Astrocyte of the spinal cord (primary cell): ENCODE results near the gene GNA14.

Source experiments
- DNase-seq: peaks from one replicate; pipeline ENCODE4 v3.0.0; 2011; ENCODE audit warnings: low read depth, low spot score
- H3K4me3 ChIP-seq: 2 replicates; pipeline ENCODE4 v1.5.1; 2011; ENCODE audit warnings: low read depth, mild to moderate bottlenecking, low read length, moderate library complexity
- CTCF ChIP-seq: IDR thresholded peaks from 2 replicates; pipeline ENCODE4 v1.5.1; 2012; ENCODE audit warnings: low read depth, mild to moderate bottlenecking, low read length, inconsistent platforms
- in situ Hi-C: cut with HindIII; loops from 2 replicates; pipeline ENCODE4 v1.10.0; 2017; ENCODE audit warnings: low sequenced_read_pairs

The GNA14 gene

GRCh38 chr9:77679088-77679487, 31.0 kb upstream of the GNA14 start:
- no peak for DNase-seq
- in situ Hi-C loops: no loop called here
- no peak for TF ChIP-seq CTCF
- no peak overlapping the region for H3K4me3 ChIP-seq

- in situ Hi-C loops: no loop called here
- no peak for TF ChIP-seq CTCF
- no peak overlapping the region for H3K4me3 ChIP-seq
- DNase-seq: no peak
Observed at GRCh38 chr9:77677957-77678535, 29.9 kb upstream of the GNA14 start.

- in situ Hi-C loops: no loop called here
- DNase-seq: no peak
- TF ChIP-seq CTCF: no peak
- no peak overlapping the region for H3K4me3 ChIP-seq
Observed at GRCh38 chr9:77677397-77677796, 29.3 kb upstream of the GNA14 start.

GRCh38 chr9:77673941-77674791, 26.0 kb upstream of the GNA14 start:
- in situ Hi-C loops: no loop called here
- TF ChIP-seq CTCF: no peak
- no peak for DNase-seq
- H3K4me3 ChIP-seq: no peak overlapping the region

- no peak overlapping the region for H3K4me3 ChIP-seq
- in situ Hi-C loops: no loop called here
- TF ChIP-seq CTCF: no peak
- DNase-seq: no peak
Observed at GRCh38 chr9:77672183-77672582, 24.1 kb upstream of the GNA14 start.

GRCh38 chr9:77667151-77667550, 19.0 kb upstream of the GNA14 start:
- no peak for DNase-seq
- no peak overlapping the region for H3K4me3 ChIP-seq
- no peak for TF ChIP-seq CTCF
- in situ Hi-C loops: no loop called here
